Heart left ventricle (tissue), 16 donors: Measurements from ENCODE around the gene DMXL2. TPM values are rescaled to one million over a fixed set of nuclear protein-coding genes. Genes with fewer than 3 reads are reported as not detected.

Experiments used
- ATAC-seq, 4 donors: fragments of 200-7000 bp; cut with Tn5 transposase; one replicate each; pipeline ENCODE4 v1.9.1; 2020 to 2022; ENCODE audit warnings: moderate library complexity in 4 of 4, mild to moderate bottlenecking in 3 of 4, moderate number of reproducible peaks in 1 of 4
- DNase-seq, 5 donors: peaks; one replicate each; pipeline ENCODE4 v3.0.0-alpha.2; 2020
- H3K27ac ChIP-seq, 12 donors: fragments of 200-600 bp; sonication (generic) in 4 of 12; one replicate each; pipeline versions ENCODE4 v1.5.0 to v1.8.0; 2016 to 2022; ENCODE audit warnings: mild to moderate bottlenecking in 2 of 12
- H3K27me3 ChIP-seq, 9 donors: fragments of 200-600 bp; sonication (generic) in 2 of 9; one replicate each; pipeline versions ENCODE4 v1.5.1 to v1.8.0; 2016 to 2022; ENCODE audit warnings: mild to moderate bottlenecking in 3 of 9
- H3K36me3 ChIP-seq, 9 donors: fragments of 200-600 bp; sonication (generic) in 2 of 9; one replicate each; pipeline versions ENCODE4 v1.5.0 to v1.8.0; 2018 to 2022; ENCODE audit warnings: mild to moderate bottlenecking in 2 of 9
- H3K4me1 ChIP-seq, 12 donors: fragments of 200-600 bp; sonication (generic) in 4 of 12; one replicate each; pipeline versions ENCODE4 v1.5.0 to v1.8.0; 2016 to 2022; ENCODE audit warnings: mild to moderate bottlenecking in 3 of 12
- H3K4me3 ChIP-seq, 12 donors: fragments of 200-600 bp; sonication (generic) in 4 of 12; one replicate each; pipeline versions ENCODE4 v1.5.0 to v1.8.0; 2017 to 2022; ENCODE audit warnings: mild to moderate bottlenecking in 9 of 12, moderate library complexity in 4 of 12
- H3K9me3 ChIP-seq, 12 donors: fragments of 200-600 bp; sonication (generic) in 4 of 12; one replicate each; pipeline versions ENCODE4 v1.5.0 to v1.8.0; 2016 to 2022; ENCODE audit warnings: mild to moderate bottlenecking in 1 of 12
- POLR2A ChIP-seq, 2 donors: fragments of 450-650 bp; IDR thresholded peaks; one replicate each; pipeline ENCODE4 v1.6.1; 2017; ENCODE audit warnings: antibody characterized with exemption in 2 of 2, mild to moderate bottlenecking in 2 of 2, moderate library complexity in 2 of 2
- WGBS, 4 donors: extraction: QIAGEN DNeasy Blood & Tissue Kit in 2 of 4; methylation state at CpG; one replicate each; pipeline versions ENCODE4 v1.1.5 to v1.1.7; 2013 to 2018; 5-methylcytosine and 5-hydroxymethylcytosine counted together
- intact Hi-C, 10 donors: fragments of 100-400 bp; cut with DNase I; formaldehyde crosslinking; loops; one replicate each; pipeline versions ENCODE4 v1.11.1 to v1.14.2; 2022
- polyA plus RNA-seq, 2 donors: library from polyadenylated mRNA; stranded (reverse); fragments of 200-250 nt; gene quantifications; one replicate each; pipeline ENCODE4 v1.2.3, GENCODE V29; 2013
- total RNA-seq, 9 donors: library from RNA; depleted of rRNA in 2 of 9; stranded (reverse); fragments of >200 nt in 2 of 9; fragmentation: NEBNext Ultra II Directional in 3 of 9; extraction: Animal tissue kit (Norgen Biotek cat#: 25700) in 3 of 9; gene quantifications; one replicate each; pipeline versions ENCODE4 v1.1.0 to v1.2.4, GENCODE V29; 2016 to 2023
- TF ChIP-seq, protein P1 (sequence below), 12 donors: fragments of 200-600 bp; sonication (generic) in 4 of 12; IDR thresholded peaks; one replicate each; pipeline versions ENCODE4 v1.5.0 to v1.8.0; 2018 to 2022; ENCODE audit warnings: antibody characterized with exemption in 12 of 12, mild to moderate bottlenecking in 5 of 12
- donor health status: ischemic (EF 13 %, LVEDD 7.1; RV severe dilation, severe dysfunction).
- donor health status: healthy with polysubstance abuse.
- donor health status: DM: no; HTN: yes; CAD: no.
- donor health status: DM: no; HTN: no; CAD: no.
- donor health status: ischemic (EF 25% LVEDD 6.9; RV normal size, moderate dysfunction).
- donor health status: ischemic (EF 25% LVEDD 5.7; RV mildly dilated, moderate dysfunction).
- donor health status: healthy.
- donor health status: DM: yes; HTN: yes; CAD: no.
- donor health status: ischemic (EF 35%, LVEDD 5.7; RV mildly dilated, moderate dysfunction).
- donor health status: nonischemic (EF 11% LVEDD 7.7; RV severe dilation, severe dysfunction).
- donor health status: DM: yes; HTN: yes; CAD: no.
- donor health status: PGD.
- donor health status: ischemic (EF 29% LVEDD 5.4; RV normal size, mild dysfunction).
- donor health status: nonischemic (EF 23%, LVEDD 6.1; RV moderate dilation, normal function).

The DMXL2 gene
- total and polyA plus RNA-seq, 11 donors: 4.5 to 33.5 (median 7.7) TPM

DNA sequence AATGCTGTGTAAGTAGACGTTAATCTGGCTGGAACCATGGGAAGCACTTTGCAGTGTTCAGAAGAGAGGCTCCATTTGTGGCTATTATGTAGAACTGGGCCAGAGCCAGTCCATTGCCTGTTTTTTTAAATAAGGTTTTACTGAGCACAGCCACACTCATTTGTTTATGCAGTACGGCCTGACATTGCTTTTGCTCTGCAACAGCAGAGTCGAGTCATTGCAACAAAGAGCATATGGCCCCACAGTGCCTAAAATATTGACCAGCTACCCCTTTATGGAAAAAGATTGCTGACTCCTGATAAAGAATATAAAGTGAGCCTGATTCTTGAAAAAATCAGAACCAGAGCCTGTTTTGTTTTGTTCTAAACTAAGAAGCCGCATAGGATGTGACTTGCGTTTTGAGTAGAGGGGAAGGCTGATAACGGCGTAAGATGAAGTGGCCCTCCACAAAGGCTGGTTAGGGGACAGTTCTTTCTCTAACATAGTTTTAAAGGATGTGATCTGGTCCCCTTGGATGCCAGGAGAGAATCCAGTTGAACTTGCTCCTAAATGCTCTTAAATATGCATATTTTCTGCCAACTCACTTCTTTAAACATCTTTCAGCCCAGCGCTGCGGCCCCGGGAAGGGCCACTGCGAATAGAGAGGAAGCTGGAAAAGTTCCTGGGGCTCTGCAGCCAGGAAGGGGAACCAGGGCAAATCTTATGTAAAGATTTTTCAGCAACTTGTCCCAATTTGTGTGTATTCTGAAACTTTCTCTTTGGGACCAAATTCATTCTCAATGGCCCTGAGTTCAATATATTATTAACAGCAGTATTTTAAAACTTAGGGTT lies 216.7 kb downstream of the DMXL2 start:
- Histone ChIP-seq H3K27me3 (no peaks in the 10 kb centered on the region), H3K4me3 (no peak overlapping the region), H3K36me3 (no peaks in the 10 kb centered on the region), H3K4me1 (peaks cover 0 to 3% (median 0%) of the 10 kb centered on the region in 12 donors), H3K27ac (no peak overlapping the region), H3K9me3 (no peaks in the 10 kb centered on the region)
- 66 to 75% (median 71%) methylated on average over 11 of the region's 11 CpGs for WGBS, 4 donors
- DNase-seq: no peak
- TF ChIP-seq POLR2A (IDR thresholded peaks at IDR 0.05): no peak
- TF ChIP-seq, protein P1, sequence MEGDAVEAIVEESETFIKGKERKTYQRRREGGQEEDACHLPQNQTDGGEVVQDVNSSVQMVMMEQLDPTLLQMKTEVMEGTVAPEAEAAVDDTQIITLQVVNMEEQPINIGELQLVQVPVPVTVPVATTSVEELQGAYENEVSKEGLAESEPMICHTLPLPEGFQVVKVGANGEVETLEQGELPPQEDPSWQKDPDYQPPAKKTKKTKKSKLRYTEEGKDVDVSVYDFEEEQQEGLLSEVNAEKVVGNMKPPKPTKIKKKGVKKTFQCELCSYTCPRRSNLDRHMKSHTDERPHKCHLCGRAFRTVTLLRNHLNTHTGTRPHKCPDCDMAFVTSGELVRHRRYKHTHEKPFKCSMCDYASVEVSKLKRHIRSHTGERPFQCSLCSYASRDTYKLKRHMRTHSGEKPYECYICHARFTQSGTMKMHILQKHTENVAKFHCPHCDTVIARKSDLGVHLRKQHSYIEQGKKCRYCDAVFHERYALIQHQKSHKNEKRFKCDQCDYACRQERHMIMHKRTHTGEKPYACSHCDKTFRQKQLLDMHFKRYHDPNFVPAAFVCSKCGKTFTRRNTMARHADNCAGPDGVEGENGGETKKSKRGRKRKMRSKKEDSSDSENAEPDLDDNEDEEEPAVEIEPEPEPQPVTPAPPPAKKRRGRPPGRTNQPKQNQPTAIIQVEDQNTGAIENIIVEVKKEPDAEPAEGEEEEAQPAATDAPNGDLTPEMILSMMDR (IDR thresholded peaks at IDR 0.05): no peak
- ATAC-seq: no peak
- intact Hi-C loops: no loop called here

DNA sequence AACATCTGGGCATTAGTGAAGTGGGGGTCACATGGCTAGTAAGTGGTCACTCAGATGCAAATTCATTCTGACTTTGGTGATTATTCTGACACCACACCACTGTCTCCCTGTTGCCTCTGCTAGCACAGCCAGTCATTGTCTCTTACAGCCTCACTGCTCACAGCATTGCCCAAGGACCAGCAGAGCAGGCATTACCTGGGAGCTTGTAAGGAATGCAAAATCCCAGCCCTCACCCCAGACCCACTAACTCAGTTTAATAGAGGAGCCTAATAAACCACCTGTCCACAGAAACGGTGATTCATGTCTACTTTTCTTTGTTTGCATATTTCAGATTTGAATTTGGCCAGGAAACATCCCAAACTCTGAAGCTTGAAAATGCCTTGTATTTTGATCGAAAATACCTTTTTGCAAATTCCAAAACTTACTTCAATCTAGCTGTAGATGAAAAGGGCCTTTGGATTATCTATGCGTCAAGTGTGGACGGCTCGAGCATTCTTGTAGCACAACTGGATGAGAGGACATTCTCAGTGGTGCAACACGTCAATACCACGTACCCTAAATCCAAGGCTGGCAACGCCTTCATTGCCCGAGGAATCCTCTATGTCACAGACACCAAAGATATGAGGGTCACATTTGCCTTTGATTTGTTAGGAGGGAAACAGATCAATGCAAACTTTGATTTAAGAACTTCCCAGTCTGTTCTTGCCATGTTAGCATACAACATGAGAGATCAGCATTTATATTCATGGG lies 218.4 kb downstream of the DMXL2 start:
- no peaks in the 10 kb centered on the region for H3K36me3 ChIP-seq
- H3K27ac ChIP-seq: no peak overlapping the region
- TF ChIP-seq POLR2A (IDR thresholded peaks at IDR 0.05): no peak
- TF ChIP-seq, protein P1 (IDR thresholded peaks at IDR 0.05): no peak
- intact Hi-C loops: loop anchor here in 5 of 10 donors (5.0 kb wide), 2 partner anchors 172 to 242 kb away; no protein-coding TSS in a partner anchor
- H3K27me3 ChIP-seq: no peaks in the 10 kb centered on the region
- no peak overlapping the region for H3K4me3 ChIP-seq
- ATAC-seq (no peak), DNase-seq (no peak)
- 82 to 88% (median 86%) methylated on average over 9 of the region's 9 CpGs for WGBS, 4 donors
- H3K9me3 ChIP-seq: no peaks in the 10 kb centered on the region
- peaks cover 0 to 3% (median 0%) of the 10 kb centered on the region in 12 donors for H3K4me1 ChIP-seq

DNA sequence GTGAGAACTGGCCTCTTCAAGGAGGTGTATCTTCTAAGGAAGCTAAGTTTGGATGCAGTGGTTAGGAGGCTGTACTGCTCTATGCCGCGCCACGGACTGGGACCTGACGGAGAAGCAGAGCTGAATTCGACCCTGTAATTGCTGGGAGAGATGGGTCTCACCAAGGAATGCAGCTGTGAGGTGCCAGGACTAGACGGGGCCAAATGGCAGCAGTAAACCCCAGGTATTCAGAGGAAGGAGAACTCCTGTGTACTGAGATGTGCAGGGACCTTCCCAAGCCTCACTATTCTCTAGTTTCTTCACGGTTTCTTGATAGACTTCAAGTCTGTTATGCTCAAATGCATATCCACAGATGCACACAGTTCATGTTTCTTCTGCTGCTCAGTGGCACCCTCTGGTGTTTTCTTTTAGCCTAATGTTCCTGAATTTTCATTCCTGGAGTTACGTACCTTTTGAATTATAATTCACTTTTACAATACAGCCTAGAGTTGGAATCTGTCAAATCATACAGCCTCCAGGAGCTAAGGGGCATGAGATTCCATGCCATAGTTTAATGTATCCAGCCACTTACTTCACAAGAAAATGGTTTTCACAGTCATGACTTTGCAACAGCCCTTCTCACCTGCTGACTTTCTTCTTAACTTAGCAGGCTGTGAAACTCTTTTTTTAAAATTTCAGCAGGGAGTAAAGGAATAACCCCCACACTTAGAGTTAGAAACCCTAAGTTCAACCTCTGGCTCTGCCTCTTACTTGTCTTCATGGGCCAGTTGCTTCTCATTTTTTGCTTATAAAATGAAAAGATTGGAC lies 219.3 kb downstream of the DMXL2 start:
- Histone ChIP-seq H3K4me1 (peaks cover 0 to 3% (median 0%) of the 10 kb centered on the region in 12 donors), H3K9me3 (no peaks in the 10 kb centered on the region), H3K27ac (no peak overlapping the region), H3K4me3 (no peak overlapping the region), H3K27me3 (no peaks in the 10 kb centered on the region), H3K36me3 (no peaks in the 10 kb centered on the region)
- 64 to 72% (median 69%) methylated on average over 8 of the region's 8 CpGs for WGBS, 4 donors
- no peak for DNase-seq
- intact Hi-C loops: loop anchor here in 5 of 10 donors (5.0 kb wide), 2 partner anchors 171 to 241 kb away; no protein-coding TSS in a partner anchor
- TF ChIP-seq, protein P1 (IDR thresholded peaks at IDR 0.05): peak in 11 of 12 donors; percentile 16 to 63 (median 51)
- no peak for TF ChIP-seq POLR2A (IDR thresholded peaks at IDR 0.05)
- peak in 2 of 4 donors; percentile 26 to 32 for ATAC-seq
